Stimulated activated CD4-positive, alpha-beta T cell treated with anti-CD3 and anti-CD28 coated beads, Interleukin-4, amount 100 ng/mL, for 48 hours (primary cell): ENCODE data around the gene HFE.

Experiments used
- DNase-seq, 2 donors: peaks; one replicate each; pipeline ENCODE4 v3.0.0-alpha.2; 2020; ENCODE audit warnings: low read depth in 2 of 2

Gene HFE

DNA sequence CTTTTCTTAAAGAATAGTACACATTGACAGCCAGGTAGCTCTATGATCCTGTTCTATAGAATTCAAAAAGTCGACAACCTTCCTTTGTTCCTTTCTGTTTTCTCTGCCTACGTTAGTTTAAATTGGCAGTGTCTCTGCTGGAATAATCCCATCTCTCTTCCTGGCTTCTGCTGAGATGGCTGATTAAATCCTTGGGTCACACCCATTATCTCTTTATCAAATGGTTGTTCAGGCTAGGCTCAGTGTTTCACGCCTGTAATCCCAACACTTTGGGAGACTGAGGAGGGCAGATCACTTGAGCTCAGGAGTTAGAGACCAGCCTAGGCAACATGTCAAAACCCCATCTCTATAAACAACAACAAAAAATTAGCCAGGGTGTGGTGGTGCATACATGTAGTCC is 44.4 kb downstream of the HFE start:
- DNase-seq: no peak

DNA sequence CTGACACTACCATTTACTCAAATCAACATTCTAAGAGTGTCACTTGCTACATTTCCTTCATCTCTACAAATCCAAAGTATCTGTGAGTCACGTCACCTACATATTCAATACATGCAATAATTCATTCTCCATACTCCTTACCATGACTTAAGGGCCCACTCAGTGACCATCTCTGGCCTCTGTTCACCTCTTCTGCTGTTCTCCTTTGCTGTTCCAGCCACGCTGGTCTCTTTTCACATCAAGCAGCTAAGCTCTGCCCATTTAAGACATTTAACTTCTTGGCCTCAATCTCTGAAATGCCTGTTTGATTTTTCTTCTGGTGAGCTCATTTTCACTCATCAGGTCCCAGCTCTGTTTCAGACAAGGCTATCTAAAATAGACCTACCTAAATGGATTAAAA is 46.5 kb downstream of the HFE start:
- DNase-seq: no peak

DNA sequence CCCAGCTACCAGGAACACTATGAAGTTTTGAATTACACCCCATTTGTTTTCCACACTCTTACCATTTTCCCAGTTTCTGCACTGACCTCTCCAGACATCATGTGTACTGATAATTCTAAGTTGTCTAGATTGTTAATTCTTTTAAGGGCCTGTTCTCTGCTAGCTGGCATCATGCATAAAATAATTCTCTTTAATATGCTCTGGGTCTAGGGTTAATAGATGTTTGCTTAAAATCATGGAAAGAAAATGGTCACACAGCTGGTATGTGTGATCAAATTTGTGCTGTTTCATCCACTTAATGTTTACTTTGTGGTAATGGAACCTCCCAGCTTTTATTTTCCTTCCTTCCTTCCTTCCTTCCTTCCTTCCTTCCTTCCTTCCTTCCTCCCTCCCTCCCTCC is 49.1 kb downstream of the HFE start:
- DNase-seq: no peak

DNA sequence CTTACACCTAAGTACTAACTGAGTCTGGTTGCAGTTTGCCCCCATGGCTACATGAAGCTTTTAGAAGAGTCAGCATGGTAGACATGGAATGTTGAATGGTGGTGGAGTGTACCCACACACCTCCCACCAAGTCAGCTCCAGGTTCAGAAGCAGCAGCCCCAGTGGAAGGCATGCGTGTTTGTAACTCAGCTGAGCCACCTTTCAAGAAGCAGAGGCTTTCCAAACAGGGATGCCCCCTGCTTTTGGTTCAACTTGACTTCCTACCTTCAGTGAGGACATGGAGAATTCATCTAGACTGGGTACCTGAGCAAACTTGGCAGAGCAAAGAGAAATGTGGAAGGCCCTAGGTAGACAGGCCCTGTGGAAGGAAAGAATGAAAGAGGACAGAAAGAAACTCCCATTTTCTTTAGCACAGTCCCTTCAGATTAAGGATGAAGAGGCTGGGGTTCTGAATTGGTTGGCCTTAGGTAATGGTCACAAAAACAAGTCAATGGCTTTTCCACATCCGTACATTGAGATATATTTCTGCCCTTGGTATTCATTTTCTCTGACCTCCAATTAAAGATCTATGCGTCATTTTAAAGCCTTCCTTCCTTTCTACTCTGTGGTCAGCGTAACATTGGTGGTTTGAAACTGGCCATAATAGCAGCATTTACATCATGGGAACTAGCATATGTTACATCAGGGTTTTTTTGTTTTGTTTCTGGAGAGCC is 53.2 kb downstream of the HFE start:
- DNase-seq: no peak

DNA sequence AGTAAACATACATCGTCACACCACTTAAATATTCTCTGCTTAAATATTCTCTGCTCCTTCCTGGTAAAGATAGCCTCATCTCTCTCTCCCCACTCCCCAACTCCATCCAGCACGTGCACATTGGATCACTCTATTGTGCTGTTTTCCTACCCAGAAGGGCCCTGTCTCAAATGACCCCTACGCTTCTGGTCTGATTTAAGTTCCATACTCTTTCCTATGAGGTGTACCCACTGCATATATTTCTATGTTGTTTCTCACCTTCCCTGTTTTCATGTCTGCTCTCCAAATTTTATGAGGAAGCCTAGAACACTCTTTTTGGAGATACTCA is 53.7 kb downstream of the HFE start:
- no peak for DNase-seq

DNA sequence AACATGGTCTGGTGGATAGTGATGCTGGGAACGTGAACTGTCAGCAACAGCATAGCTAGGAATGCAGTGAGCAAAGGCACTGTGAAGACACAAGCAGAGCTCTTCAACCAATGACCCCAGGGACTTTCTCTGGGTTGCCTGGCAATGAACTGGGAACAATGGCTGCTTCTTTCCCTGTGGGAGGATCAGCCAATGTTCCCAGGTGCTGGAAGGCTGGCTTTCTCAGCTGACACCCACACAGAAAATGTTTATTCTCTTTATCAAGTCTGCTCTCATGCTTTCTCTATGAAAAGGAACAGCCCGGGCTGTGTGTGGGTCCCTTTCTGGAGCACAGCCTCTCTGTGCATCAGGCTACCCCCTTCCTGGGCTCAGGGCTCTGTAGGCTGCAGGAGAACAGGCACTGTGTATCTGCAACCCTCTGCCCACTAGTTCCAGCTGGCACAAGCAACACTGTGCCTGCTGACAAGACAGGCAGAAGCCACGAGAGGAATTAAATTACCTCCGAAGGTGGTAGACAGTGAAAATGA is 54.2 kb downstream of the HFE start:
- no peak for DNase-seq

DNA sequence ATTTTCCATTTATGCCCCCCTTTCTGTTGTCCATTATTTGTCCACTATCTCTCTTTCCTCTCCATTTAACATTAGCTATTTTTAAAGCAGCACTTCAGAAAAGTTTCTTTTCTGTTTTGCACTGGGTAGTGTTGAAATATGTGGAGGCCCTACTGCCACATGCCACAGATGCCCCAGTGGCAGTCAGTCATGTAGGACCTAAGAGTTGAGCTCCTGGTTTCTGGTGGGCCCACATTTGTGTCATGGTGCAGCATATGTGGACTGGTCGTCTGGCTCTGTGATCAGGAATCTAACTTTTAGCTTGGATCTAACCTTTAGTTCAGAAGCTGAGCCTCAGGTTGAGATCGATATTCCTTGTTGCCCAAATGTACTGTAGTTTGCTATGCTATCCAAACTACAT is 54.8 kb downstream of the HFE start:
- DNase-seq: no peak
